Neural progenitor cell (in vitro differentiated cells): ENCODE measurements around the gene SPATA9.
"Not testable (repeated sequence)": the region's sequence is repeated elsewhere in the genome, so short reads cannot be mapped to it uniquely, and the experiment has no call there.

ENCODE experiments used
- EZH2 ChIP-seq: fragments of 200-600 bp; sonication (generic); IDR thresholded peaks from 2 replicates; pipeline ENCODE4 v1.6.1; 2017; ENCODE audit warnings: antibody characterized with exemption, mild to moderate bottlenecking, moderate library complexity
- TF ChIP-seq, protein P1 (sequence below): fragments of 200-600 bp; sonication (generic); IDR thresholded peaks from 2 replicates; pipeline ENCODE4 v1.5.1; 2017; ENCODE audit warnings: antibody characterized with exemption, mild to moderate bottlenecking

GRCh38 chr5:95707534-95708188, 24.9 kb upstream of the SPATA9 start:
- TF ChIP-seq EZH2: not testable (repeated sequence)
- TF ChIP-seq, protein P1, sequence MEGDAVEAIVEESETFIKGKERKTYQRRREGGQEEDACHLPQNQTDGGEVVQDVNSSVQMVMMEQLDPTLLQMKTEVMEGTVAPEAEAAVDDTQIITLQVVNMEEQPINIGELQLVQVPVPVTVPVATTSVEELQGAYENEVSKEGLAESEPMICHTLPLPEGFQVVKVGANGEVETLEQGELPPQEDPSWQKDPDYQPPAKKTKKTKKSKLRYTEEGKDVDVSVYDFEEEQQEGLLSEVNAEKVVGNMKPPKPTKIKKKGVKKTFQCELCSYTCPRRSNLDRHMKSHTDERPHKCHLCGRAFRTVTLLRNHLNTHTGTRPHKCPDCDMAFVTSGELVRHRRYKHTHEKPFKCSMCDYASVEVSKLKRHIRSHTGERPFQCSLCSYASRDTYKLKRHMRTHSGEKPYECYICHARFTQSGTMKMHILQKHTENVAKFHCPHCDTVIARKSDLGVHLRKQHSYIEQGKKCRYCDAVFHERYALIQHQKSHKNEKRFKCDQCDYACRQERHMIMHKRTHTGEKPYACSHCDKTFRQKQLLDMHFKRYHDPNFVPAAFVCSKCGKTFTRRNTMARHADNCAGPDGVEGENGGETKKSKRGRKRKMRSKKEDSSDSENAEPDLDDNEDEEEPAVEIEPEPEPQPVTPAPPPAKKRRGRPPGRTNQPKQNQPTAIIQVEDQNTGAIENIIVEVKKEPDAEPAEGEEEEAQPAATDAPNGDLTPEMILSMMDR: not testable (repeated sequence)
